Measurements from ENCODE around the gene NSD2.

NSD2 gene

GRCh38 chr4:1945912-1946311 lies 74.7 kb downstream of the NSD2 start:
- no peak for DNase-seq

GRCh38 chr4:1948232-1948631 lies 77.0 kb downstream of the NSD2 start:
- no peak for DNase-seq

GRCh38 chr4:1948892-1949436 lies 77.8 kb downstream of the NSD2 start:
- no peak for DNase-seq

- no peak for DNase-seq
These were observed 79.2 kb downstream of the NSD2 start for GRCh38 chr4:1950369-1950768.

GRCh38 chr4:1952058-1952700 lies 81.0 kb downstream of the NSD2 start:
- DNase-seq = no peak

GRCh38 chr4:1952719-1953118 lies 81.5 kb downstream of the NSD2 start:
- DNase-seq = no peak

GRCh38 chr4:1953335-1953734 lies 82.1 kb downstream of the NSD2 start:
- DNase-seq = no peak

GRCh38 chr4:1956631-1957030 lies 85.4 kb downstream of the NSD2 start:
- no peak for DNase-seq

- no peak for DNase-seq
These were observed 87.3 kb downstream of the NSD2 start for GRCh38 chr4:1958276-1959103.

GRCh38 chr4:1959104-1959384 lies 87.9 kb downstream of the NSD2 start:
- no peak for DNase-seq

- no peak for DNase-seq
These were observed 89.1 kb downstream of the NSD2 start for GRCh38 chr4:1960170-1960825.

GRCh38 chr4:1961038-1961437 lies 89.8 kb downstream of the NSD2 start:
- DNase-seq = no peak

GRCh38 chr4:1961563-1961962 lies 90.4 kb downstream of the NSD2 start:
- DNase-seq = no peak

- DNase-seq = no peak
These were observed 91.8 kb downstream of the NSD2 start for GRCh38 chr4:1962980-1963379.

GRCh38 chr4:1964443-1964842 lies 93.2 kb downstream of the NSD2 start:
- no peak for DNase-seq

- no peak for DNase-seq
These were observed 93.8 kb downstream of the NSD2 start for GRCh38 chr4:1964971-1965370.

GRCh38 chr4:1967512-1968149 lies 96.4 kb downstream of the NSD2 start:
- no peak for DNase-seq

- DNase-seq = no peak
These were observed 97.6 kb downstream of the NSD2 start for GRCh38 chr4:1968686-1969295.

GRCh38 chr4:1969928-1970723 lies 98.9 kb downstream of the NSD2 start:
- DNase-seq = no peak

GRCh38 chr4:1970926-1971325 lies 99.7 kb downstream of the NSD2 start:
- no peak for DNase-seq

- DNase-seq = no peak
These were observed 100.4 kb downstream of the NSD2 start for GRCh38 chr4:1971456-1972200.

Data from activated CD4-positive, alpha-beta T cell treated with anti-CD3 and anti-CD28 coated beads for 1 hour (primary cell).